Stimulated activated CD4-positive, alpha-beta T cell treated with anti-CD3 and anti-CD28 coated beads, Interleukin-1b, Interleukin-23, amount 100 ng/mL, for 48 hours (primary cell): ENCODE results near the gene CLMN.
A peak's percentile ranks its signal among the peaks of the same experiment; 100 is the strongest.

Source experiments
- DNase-seq: peaks from one replicate; pipeline ENCODE4 v3.0.0-alpha.2; 2020

The CLMN gene

GRCh38 chr14:95320955-95321600 is 1.4 kb upstream of the CLMN start:
- no peak for DNase-seq

- no peak for DNase-seq
Measured at GRCh38 chr14:95320078-95320895, 579 bp upstream of the CLMN start.

GRCh38 chr14:95318399-95319311 is 1.1 kb downstream of the CLMN start:
- DNase-seq = no peak

- DNase-seq = no peak
Measured at GRCh38 chr14:95317817-95318343, 1.8 kb downstream of the CLMN start.

DNA sequence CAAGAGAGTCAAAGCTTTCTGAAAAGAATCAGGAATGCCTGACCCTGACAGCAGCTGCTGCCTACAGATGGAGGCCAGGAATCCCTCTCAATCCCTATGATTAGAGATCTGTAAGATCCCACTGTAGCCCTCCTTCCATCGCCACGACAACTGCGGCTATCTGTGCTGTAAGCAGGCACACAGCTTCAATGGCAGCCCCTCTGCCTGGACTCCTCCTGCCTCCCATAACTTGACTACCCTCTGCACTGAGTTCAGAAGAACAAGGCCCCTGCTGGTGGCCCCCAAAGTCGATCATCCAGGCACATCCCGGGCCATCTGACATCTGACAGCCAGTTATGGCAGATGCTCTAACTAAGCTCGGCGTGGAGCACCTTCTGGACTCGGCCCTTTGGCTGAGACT is 2.9 kb downstream of the CLMN start:
- no peak for DNase-seq

- DNase-seq = no peak
Measured at GRCh38 chr14:95315579-95315978, 4.1 kb downstream of the CLMN start.

GRCh38 chr14:95315156-95315555 is 4.6 kb downstream of the CLMN start:
- no peak for DNase-seq

GRCh38 chr14:95314609-95315008 is 5.1 kb downstream of the CLMN start:
- peak; percentile 65 for DNase-seq

- DNase-seq = no peak
Measured at GRCh38 chr14:95313707-95314106, 6.0 kb downstream of the CLMN start.

DNA sequence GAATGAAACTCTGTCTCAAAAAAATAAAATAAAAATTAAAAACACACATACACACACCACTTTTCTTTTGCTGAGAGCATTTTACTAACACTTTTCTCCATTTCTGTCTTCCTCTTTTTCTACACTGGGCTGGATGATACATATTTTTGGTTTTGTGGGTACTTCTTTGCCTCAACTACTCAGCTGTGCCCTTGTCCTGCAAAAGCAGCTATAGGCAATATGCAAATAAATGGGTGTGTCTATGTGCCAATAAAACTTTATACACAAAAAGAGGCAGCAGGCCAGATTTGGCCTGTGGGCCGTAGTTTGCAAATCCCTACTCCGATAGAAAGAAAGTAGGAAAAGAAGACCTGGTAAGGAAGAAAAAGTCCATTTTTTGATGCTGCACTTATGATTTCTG is 6.5 kb downstream of the CLMN start:
- no peak for DNase-seq

- DNase-seq = no peak
Measured at GRCh38 chr14:95312311-95312710, 7.4 kb downstream of the CLMN start.

DNA sequence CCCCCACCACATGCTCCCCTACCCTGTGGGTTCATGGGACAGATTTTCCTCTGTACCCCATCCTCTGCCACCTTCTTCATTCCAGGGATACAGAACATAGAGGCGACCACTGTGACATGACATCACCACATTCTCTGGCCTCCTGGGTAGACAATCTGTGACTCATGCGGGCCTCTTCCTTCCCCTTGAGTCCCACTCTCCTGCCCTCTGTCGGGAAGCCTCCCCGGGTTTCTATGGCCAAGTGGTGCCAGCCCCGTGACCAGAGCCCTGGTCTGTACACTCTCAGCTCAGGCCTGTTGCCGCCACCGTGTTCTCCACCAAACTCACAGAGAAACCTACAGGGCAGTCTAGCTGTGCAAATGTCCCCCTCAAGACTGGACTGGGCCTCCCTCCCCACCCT is 8.0 kb downstream of the CLMN start:
- no peak for DNase-seq

GRCh38 chr14:95310635-95311380 is 8.9 kb downstream of the CLMN start:
- no peak for DNase-seq

GRCh38 chr14:95309261-95310051 is 10.3 kb downstream of the CLMN start:
- no peak for DNase-seq

- DNase-seq = no peak
Measured at GRCh38 chr14:95308073-95308472, 11.6 kb downstream of the CLMN start.

DNA sequence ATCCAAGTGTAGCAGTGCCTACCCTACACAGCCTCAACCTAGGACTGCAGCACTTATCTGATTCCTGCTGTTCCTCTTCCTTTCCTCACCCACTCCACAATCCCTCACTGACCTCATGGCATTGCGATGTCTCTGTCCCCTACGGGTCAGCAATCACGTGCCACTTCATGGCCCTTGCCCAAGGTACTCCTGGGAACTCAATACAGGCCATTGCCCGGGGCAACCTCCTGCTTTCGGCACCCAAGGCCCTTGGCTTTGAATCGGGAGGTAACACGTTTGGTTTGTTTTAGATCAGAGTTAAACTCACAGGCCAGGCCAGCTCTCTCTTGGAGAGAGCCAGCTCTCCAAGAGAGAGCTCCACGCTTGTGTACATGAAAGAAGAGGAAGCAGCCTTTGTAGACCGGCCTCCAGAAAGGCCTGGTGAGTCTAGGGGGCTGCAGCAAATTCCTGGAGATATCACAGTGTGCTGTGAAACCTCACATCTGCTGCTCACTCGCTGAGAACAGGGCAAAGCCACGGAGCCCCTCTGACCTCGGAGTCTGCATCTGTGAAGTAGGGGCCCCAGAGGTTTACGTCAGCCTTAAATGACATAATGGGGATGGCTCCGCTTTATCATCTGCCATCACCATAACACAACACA is 12.2 kb downstream of the CLMN start:
- DNase-seq = no peak

- DNase-seq = no peak
Measured at GRCh38 chr14:95305940-95306339, 13.8 kb downstream of the CLMN start.

DNA sequence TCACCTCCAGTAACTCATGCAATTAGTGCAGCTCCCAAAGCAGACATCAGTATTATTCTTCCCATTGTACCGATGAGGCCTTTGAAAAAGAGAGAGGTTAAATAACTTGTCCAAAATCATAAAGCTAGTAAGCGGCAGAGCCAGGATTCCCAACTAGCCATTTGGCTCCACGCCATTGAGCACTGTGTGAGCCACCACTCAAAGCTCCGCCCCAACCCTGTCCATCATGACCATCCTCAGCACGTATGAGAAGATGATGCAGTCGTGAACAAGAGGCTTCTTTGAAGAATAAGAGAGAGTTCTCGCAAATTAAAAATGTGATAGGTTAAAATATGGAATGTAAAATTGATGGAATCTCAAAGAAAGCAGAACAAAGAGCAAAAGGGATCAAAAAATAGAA is 14.6 kb downstream of the CLMN start:
- no peak for DNase-seq

GRCh38 chr14:95304342-95304741 is 15.4 kb downstream of the CLMN start:
- DNase-seq = no peak

DNA sequence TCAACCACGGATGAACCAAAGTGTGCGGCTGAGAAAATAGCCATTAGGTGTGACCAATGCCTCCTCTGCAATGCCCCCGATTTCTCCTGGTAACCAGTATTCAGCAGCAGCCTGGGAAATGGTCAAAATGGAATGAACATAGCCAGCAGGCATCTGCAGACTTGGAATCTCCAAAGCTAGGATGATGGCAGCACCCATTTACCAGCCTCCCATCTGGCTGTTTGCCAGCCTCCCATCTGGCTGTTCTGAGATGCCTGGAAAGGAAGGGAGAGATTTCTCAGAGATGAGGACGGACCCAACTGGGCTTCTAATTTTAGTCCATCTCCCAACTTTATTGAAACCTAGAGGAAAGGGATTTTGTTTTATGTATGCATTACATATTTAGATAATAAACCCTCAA is 16.2 kb downstream of the CLMN start:
- no peak for DNase-seq
